Left colon (tissue), 2 donors: ENCODE results near the gene JMJD1C. TPM values are rescaled to one million over a fixed set of nuclear protein-coding genes. Genes with fewer than 3 reads are reported as not detected.

Experiments
- ATAC-seq: fragments of 200-7000 bp; cut with Tn5 transposase; one replicate; pipeline ENCODE4 v1.9.1; 2020; ENCODE audit warnings: mild to moderate bottlenecking, moderate library complexity
- DNase-seq, 2 donors: peaks; one replicate each; pipeline ENCODE4 v3.0.0-alpha.2; 2020
- intact Hi-C, 2 donors: fragments of 100-400 bp; cut with DNase I in 1 of 2; cut with micrococcal nuclease in 1 of 2; formaldehyde crosslinking; loops; one replicate each; pipeline versions ENCODE4 v1.11.2 to v1.14.0; 2022; cut with DNase I, micrococcal nuclease
- microRNA-seq, 2 donors: library from miRNA; unstranded; fragments of <30 nt; microRNA quantifications; one replicate each; pipeline versions ENCODE4 v1.1.0 to v1.2.0, GENCODE V29; 2020
- total RNA-seq, 2 donors: library from RNA; stranded (reverse); fragmentation: NEBNext Ultra II Directional; extraction: Animal tissue kit (Norgen Biotek cat#: 25700); gene quantifications; one replicate each; pipeline ENCODE4 v1.2.1, GENCODE V29; 2021
- donor health status: DM: no; HTN: no; CAD: no.
- donor health status: DM: yes; HTN: yes; CAD: no.

Gene JMJD1C
- total RNA-seq, 2 donors from 2014 or later: 56.1 to 75.0 TPM

DNA sequence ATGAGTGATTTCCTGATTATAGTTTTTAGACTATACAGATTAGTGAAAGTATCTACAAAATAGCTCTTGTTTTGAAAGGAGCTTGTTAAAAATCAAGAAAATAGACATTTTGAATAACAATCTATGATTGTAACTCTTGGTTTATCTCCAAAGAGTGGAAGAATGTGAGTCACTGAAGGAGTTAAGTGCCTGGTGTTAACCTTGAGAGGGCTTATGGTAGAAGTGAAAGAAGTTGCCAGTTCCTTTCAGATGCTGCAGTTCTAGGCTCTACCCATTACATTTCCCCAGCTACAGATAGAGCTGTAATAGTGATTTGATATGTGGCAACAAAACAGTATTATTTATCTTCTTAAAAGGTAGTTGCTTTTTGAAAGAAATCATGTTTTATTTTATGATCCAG, 320.0 kb downstream of the JMJD1C start:
- no peak for DNase-seq
- intact Hi-C loops: no loop called here
- no peak for ATAC-seq

DNA sequence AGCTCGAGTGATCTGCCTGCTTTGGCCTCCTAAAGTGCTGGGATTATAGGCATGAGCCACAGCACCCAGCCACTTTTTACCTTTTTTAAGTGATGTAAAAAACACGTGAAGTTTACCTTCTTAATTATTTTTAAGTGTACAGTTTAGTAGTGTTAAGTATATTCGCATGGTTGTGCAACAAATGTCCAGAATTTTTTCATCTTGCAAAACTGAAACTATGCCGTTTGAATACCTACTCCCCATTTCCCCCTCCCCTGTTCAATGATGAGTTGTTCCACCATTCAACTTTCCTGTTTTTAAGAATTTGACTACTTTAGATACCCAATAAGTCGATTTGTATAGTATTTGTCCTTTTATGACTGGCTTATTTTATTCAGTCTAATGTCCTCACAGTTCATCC, 321.8 kb downstream of the JMJD1C start:
- DNase-seq (no peak), ATAC-seq (no peak)
- intact Hi-C loops: no loop called here

- no peak for DNase-seq
- intact Hi-C loops: no loop called here
- no peak for ATAC-seq
These were observed 323.6 kb downstream of the JMJD1C start for GRCh38 chr10:63142136-63142535.

GRCh38 chr10:63140077-63140476, 325.7 kb downstream of the JMJD1C start:
- ATAC-seq (no peak), DNase-seq (no peak)
- intact Hi-C loops: no loop called here

GRCh38 chr10:63137306-63137705, 328.5 kb downstream of the JMJD1C start:
- ATAC-seq (no peak), DNase-seq (no peak)
- intact Hi-C loops: no loop called here

- intact Hi-C loops: no loop called here
- ATAC-seq (no peak), DNase-seq (no peak)
These were observed 331.8 kb downstream of the JMJD1C start for GRCh38 chr10:63133821-63134557.

- intact Hi-C loops: no loop called here
- ATAC-seq: peak; percentile 99
These were observed 332.5 kb downstream of the JMJD1C start, which contains the start of gene NRBF2 for GRCh38 chr10:63133056-63133820. Gene NRBF2, plus strand, starts transcription at chr10:63133328. Its CDS starts 143 bp downstream, at chr10:63133471.

DNA sequence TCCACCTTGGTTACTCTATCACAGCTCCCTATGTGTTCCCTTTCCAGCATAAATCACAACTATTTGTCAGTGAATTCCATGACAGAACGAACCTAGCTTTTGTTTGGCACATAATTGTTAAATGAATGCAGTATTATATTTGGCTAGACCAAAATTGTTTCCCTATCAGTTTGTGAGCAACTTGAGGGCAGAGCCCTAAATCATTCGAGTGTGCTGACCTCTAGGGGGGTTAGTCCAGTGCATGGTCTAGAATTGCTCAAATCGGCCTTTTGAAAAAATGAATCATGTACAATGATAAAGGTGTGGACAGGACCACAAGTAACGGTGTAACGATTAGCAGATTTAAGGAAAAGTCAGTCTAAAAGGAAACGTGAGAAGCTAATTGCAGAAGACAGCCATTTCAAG, 333.1 kb downstream of the JMJD1C start:
- ATAC-seq (no peak), DNase-seq (no peak)
- intact Hi-C loops: no loop called here

More at GRCh38 chr10:63133056-63133820, 332.5 kb downstream of the JMJD1C start, which contains the start of gene NRBF2:
- peak; percentile 99 for DNase-seq

DNA sequence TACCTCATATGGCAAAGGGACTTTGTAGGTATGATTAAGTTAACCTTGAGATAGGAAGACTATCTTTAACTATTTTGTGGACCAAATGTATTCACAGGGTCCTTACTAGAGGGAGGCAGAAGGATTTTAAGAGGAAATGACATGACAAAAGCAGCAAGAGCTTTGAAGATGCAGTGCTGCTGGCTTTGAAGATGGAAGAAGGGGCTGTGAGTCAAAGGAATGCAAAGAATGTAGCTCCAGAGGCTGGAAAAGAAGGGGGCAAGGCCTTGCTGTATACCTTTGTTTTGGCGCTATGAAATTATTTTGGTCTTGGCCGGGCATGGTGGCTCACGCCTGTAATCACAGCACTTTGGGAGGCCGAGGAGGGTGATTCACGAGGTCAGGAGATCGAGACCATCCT, 335.9 kb downstream of the JMJD1C start:
- ATAC-seq: no peak
- intact Hi-C loops: no loop called here
- no peak for DNase-seq

- no peak for DNase-seq
- ATAC-seq: no peak
- intact Hi-C loops: no loop called here
These were observed 337.3 kb downstream of the JMJD1C start for GRCh38 chr10:63128443-63128842.

DNA sequence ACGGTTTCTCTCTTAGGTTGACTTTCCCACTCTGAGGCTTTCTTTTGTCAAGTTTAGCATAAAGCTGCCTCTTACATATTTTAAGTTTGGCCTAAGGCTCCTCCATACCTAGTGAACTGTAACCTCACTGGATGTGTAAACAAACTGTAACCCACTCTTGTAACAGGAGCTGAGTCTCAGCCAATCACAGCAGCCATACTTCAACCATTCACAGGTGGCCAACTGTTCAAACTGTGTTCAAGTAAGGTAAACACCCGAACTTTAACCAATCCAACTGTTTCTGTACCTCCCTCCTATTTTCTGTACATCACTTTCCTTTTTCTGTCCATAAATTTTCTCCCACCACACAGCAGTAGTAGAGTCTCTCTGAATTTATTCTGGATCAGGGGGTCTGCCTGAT, 340.3 kb downstream of the JMJD1C start:
- no peak for DNase-seq
- intact Hi-C loops: no loop called here
- no peak for ATAC-seq

- intact Hi-C loops: no loop called here
- no peak for ATAC-seq
- no peak for DNase-seq
These were observed 341.9 kb downstream of the JMJD1C start for GRCh38 chr10:63123727-63124362.

GRCh38 chr10:63120554-63120953, 345.2 kb downstream of the JMJD1C start:
- ATAC-seq: no peak
- intact Hi-C loops: no loop called here
- no peak for DNase-seq

GRCh38 chr10:63119041-63119440, 346.7 kb downstream of the JMJD1C start:
- no peak for DNase-seq
- intact Hi-C loops: no loop called here
- no peak for ATAC-seq

Small RNA genes within 50 kb of the gene (microRNA-seq; reads per million reads assigned to microRNA genes)
- gene MIR1296: 133 to 496 reads per million in 2 donors

Other genes with a start within 250 kb of the JMJD1C start
- 10 to 100 TPM; 44.8 to 56.4 TPM for gene REEP3, start 55.4 kb upstream of the JMJD1C start, total RNA-seq